Hepatocyte (in vitro differentiated cells): ENCODE data around the gene GRIN2D. TPM values are rescaled to one million over a fixed set of nuclear protein-coding genes. Genes with fewer than 3 reads are reported as not detected.

Source experiments
- DNase-seq: peaks from one replicate; pipeline ENCODE4 v3.0.0-alpha.2; 2016; ENCODE audit warnings: low spot score
- H2AFZ ChIP-seq: fragments of 200-600 bp; sonication (generic); 2 replicates; pipeline ENCODE4 v1.6.0; 2016; ENCODE audit warnings: antibody characterized with exemption, mild to moderate bottlenecking
- H3K27ac ChIP-seq: fragments of 200-600 bp; sonication (generic); 2 replicates; pipeline ENCODE4 v1.5.1; 2016; ENCODE audit warnings: mild to moderate bottlenecking
- H3K27me3 ChIP-seq: fragments of 200-600 bp; sonication (generic); 2 replicates; pipeline ENCODE4 v1.6.1; 2016
- H3K36me3 ChIP-seq: fragments of 200-600 bp; sonication (generic); replicated peaks from 2 replicates; pipeline ENCODE4 v1.5.1; 2016; ENCODE audit warnings: low read depth; ENCODE audit not compliant: insufficient read depth
- H3K4me1 ChIP-seq: fragments of 200-600 bp; sonication (generic); 2 replicates; pipeline ENCODE4 v1.5.1; 2016; ENCODE audit warnings: mild to moderate bottlenecking, moderate library complexity; ENCODE audit not compliant: insufficient read depth
- H3K4me2 ChIP-seq: fragments of 200-600 bp; sonication (generic); 2 replicates; pipeline ENCODE4 v1.6.0; 2016
- H3K4me3 ChIP-seq: fragments of 200-600 bp; sonication (generic); 2 replicates; pipeline ENCODE4 v1.5.1; 2016; ENCODE audit warnings: mild to moderate bottlenecking
- H3K79me2 ChIP-seq: fragments of 200-600 bp; sonication (generic); 2 replicates; pipeline ENCODE4 v1.6.0; 2017; ENCODE audit warnings: mild to moderate bottlenecking
- H3K9me2 ChIP-seq: fragments of 200-600 bp; sonication (generic); replicated peaks from 2 replicates; pipeline ENCODE4 v1.6.0; 2017; ENCODE audit warnings: mild to moderate bottlenecking; ENCODE audit not compliant: insufficient read depth
- H3K9me3 ChIP-seq: fragments of 200-600 bp; sonication (generic); 2 replicates; pipeline ENCODE4 v1.5.1; 2016; ENCODE audit warnings: low read depth, mild to moderate bottlenecking
- H4K20me1 ChIP-seq: fragments of 200-600 bp; sonication (generic); 2 replicates; pipeline ENCODE4 v1.6.0; 2016; ENCODE audit warnings: mild to moderate bottlenecking; ENCODE audit not compliant: insufficient read depth, poor library complexity, severe bottlenecking
- EZH2 ChIP-seq: fragments of 200-600 bp; sonication (generic); IDR thresholded peaks from 2 replicates; pipeline ENCODE4 v1.6.1; 2016; ENCODE audit warnings: antibody characterized with exemption, mild to moderate bottlenecking, borderline replicate concordance
- EZH2phosphoT487 ChIP-seq: fragments of 200-600 bp; sonication (generic); IDR thresholded peaks from one replicate; pipeline ENCODE4 v1.6.1; 2018; ENCODE audit warnings: antibody characterized with exemption, mild to moderate bottlenecking, low read depth, moderate library complexity; ENCODE audit not compliant: unreplicated experiment, severe bottlenecking
- WGBS: methylation state at CpG from one replicate; pipeline ENCODE4 v1.1.6; 2016; ENCODE audit warnings: low lambda C conversion rate; ENCODE audit errors: missing lambda C conversion rate; 5-methylcytosine and 5-hydroxymethylcytosine counted together
- polyA plus RNA-seq: library from polyadenylated mRNA; unstranded; fragments of >200 nt; fragmentation: Nextera tagmentation; extraction: Ambion mirVana; gene quantifications from 2 replicates; pipeline ENCODE4 v1.2.1, GENCODE V29; 2016
- total RNA-seq: library from RNA; depleted of rRNA; stranded (reverse); fragments of >200 nt; gene quantifications from 2 replicates; pipeline ENCODE4 v1.2.3, GENCODE V29; 2014
- TF ChIP-seq, protein P1 (sequence below): fragments of 200-600 bp; sonication (generic); IDR thresholded peaks from 2 replicates; pipeline ENCODE4 v1.5.1; 2016; ENCODE audit warnings: antibody characterized with exemption, mild to moderate bottlenecking; ENCODE audit not compliant: poor library complexity

Gene GRIN2D
- total RNA-seq (0.40 and 1.00 TPM in 2 replicates), polyA plus RNA-seq (2.1 and 2.7 TPM in 2 replicates)

- peak; percentile 65 for TF ChIP-seq EZH2
- no peak for TF ChIP-seq EZH2phosphoT487
- TF ChIP-seq, protein P1, sequence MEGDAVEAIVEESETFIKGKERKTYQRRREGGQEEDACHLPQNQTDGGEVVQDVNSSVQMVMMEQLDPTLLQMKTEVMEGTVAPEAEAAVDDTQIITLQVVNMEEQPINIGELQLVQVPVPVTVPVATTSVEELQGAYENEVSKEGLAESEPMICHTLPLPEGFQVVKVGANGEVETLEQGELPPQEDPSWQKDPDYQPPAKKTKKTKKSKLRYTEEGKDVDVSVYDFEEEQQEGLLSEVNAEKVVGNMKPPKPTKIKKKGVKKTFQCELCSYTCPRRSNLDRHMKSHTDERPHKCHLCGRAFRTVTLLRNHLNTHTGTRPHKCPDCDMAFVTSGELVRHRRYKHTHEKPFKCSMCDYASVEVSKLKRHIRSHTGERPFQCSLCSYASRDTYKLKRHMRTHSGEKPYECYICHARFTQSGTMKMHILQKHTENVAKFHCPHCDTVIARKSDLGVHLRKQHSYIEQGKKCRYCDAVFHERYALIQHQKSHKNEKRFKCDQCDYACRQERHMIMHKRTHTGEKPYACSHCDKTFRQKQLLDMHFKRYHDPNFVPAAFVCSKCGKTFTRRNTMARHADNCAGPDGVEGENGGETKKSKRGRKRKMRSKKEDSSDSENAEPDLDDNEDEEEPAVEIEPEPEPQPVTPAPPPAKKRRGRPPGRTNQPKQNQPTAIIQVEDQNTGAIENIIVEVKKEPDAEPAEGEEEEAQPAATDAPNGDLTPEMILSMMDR = peak; percentile 6
- Histone ChIP-seq H3K4me3 (peak within 1 kb of the TSS; percentile 45), H3K36me3 (no peaks in the 10 kb centered on the region), H3K4me2 (peak within 1 kb of the TSS; percentile 95), H3K79me2 (peaks cover 22% of the 10 kb centered on the region), H3K9me2 (no peaks in the 10 kb centered on the region), H3K4me1 (peaks cover 38% of the 10 kb centered on the region), H3K27ac (no peak within 1 kb of the TSS), H3K27me3 (peaks cover 50% of the 10 kb centered on the region), H4K20me1 (no peaks in the 10 kb centered on the region), H3K9me3 (no peaks in the 10 kb centered on the region), H2AFZ (peak within 1 kb of the TSS; percentile 49)
- 4% methylated on average over 15 of the region's 40 CpGs for WGBS
- DNase-seq = peak; percentile 64
Measured at GRCh38 chr19:48393559-48394330, at the start of gene GRIN2D. Gene GRIN2D, plus strand, starts transcription at chr19:48393668. Its CDS starts 4,725 bp downstream, at chr19:48398393.

GRCh38 chr19:48344892-48345291 lies 48.6 kb upstream of the GRIN2D start:
- no peak overlapping the region for H2AFZ ChIP-seq
- WGBS = 98% methylated on average over 6 of the region's 6 CpGs
- no peaks in the 10 kb centered on the region for H3K36me3 ChIP-seq

GRCh38 chr19:48346191-48346590 lies 47.3 kb upstream of the GRIN2D start:
- no peaks in the 10 kb centered on the region for H3K9me2 ChIP-seq
- H4K20me1 ChIP-seq = no peaks in the 10 kb centered on the region
- no peaks in the 10 kb centered on the region for H3K36me3 ChIP-seq
- no peaks in the 10 kb centered on the region for H3K27me3 ChIP-seq
- no peaks in the 10 kb centered on the region for H3K4me1 ChIP-seq
- no peak overlapping the region for H3K4me3 ChIP-seq
- H3K27ac ChIP-seq = no peak overlapping the region
- no peaks in the 10 kb centered on the region for H3K79me2 ChIP-seq
- no peak overlapping the region for H2AFZ ChIP-seq
- TF ChIP-seq EZH2 (no peak), EZH2phosphoT487 (no peak)
- TF ChIP-seq, protein P1 = no peak
- WGBS = 87% methylated on average over 2 of the region's 2 CpGs
- no peaks in the 10 kb centered on the region for H3K9me3 ChIP-seq
- DNase-seq = no peak
- H3K4me2 ChIP-seq = no peak overlapping the region

More at GRCh38 chr19:48344892-48345291, 48.6 kb upstream of the GRIN2D start:
- no peaks in the 10 kb centered on the region for H3K79me2 ChIP-seq
- H3K9me3 ChIP-seq = no peaks in the 10 kb centered on the region
- no peak overlapping the region for H3K27ac ChIP-seq
- no peak for TF ChIP-seq EZH2phosphoT487
- TF ChIP-seq EZH2 = no peak
- TF ChIP-seq, protein P1 = no peak
- no peaks in the 10 kb centered on the region for H3K9me2 ChIP-seq
- no peak overlapping the region for H3K4me2 ChIP-seq
- H3K4me3 ChIP-seq = no peak overlapping the region
- no peaks in the 10 kb centered on the region for H3K27me3 ChIP-seq
- H4K20me1 ChIP-seq = no peaks in the 10 kb centered on the region
- DNase-seq = no peak
- H3K4me1 ChIP-seq = no peaks in the 10 kb centered on the region
